Tibial nerve (tissue), 4 donors: ENCODE data around the gene DTX4.

Experiments used
- CTCF ChIP-seq, 5 experiments: fragments of 200-600 bp in 3 of 5; fragments of 450-650 bp in 2 of 5; sonication (generic) in 3 of 5; IDR thresholded peaks; one replicate each; pipeline ENCODE4 v1.5.1; 2016 to 2019; ENCODE audit warnings: antibody characterized with exemption in 5 of 5, mild to moderate bottlenecking in 3 of 5, moderate library complexity in 2 of 5
- EP300 ChIP-seq, 2 donors: sonication (generic); formaldehyde crosslinking; IDR thresholded peaks; one replicate each; pipeline ENCODE4 v1.6.1; 2017; ENCODE audit warnings: antibody characterized with exemption in 2 of 2, mild to moderate bottlenecking in 1 of 2

GRCh38 chr11:59171508-59172322 is at the start of gene DTX4:
- TF ChIP-seq EP300 (IDR thresholded peaks at IDR 0.05) (peak in 1 of 2 donors; percentile 51), CTCF (IDR thresholded peaks at IDR 0.05) (peak; percentile 76 to 98 (median 83))
